ENCODE measurements around the gene C1orf141. TPM values are rescaled to one million over a fixed set of nuclear protein-coding genes. Genes with fewer than 3 reads are reported as not detected.
"Not testable (repeated sequence)": the region's sequence is repeated elsewhere in the genome, so short reads cannot be mapped to it uniquely, and the experiment has no call there.

The C1orf141 gene
- not detected in 2 replicates for total RNA-seq (2014; rRNA removed; shearing (Covaris generic))

GRCh38 chr1:67134695-67135094 lies at the start of gene C1orf141:
Gene C1orf141, minus strand, starts transcription at chr1:67134970. Its CDS starts 7,730 bp downstream, at chr1:67127240.
- no peak for DNase-seq (ENCODE audit: low read depth)

GRCh38 chr1:67175530-67176087 lies 40.8 kb upstream of the C1orf141 start:
- no peak for DNase-seq (ENCODE audit: low read depth)

GRCh38 chr1:67174716-67175284 lies 40.0 kb upstream of the C1orf141 start:
- DNase-seq (ENCODE audit: low read depth), result no peak

GRCh38 chr1:67173988-67174387 lies 39.2 kb upstream of the C1orf141 start:
- DNase-seq (ENCODE audit: low read depth), result no peak

GRCh38 chr1:67171978-67172377 lies 37.2 kb upstream of the C1orf141 start:
- DNase-seq (ENCODE audit: low read depth), result no peak

GRCh38 chr1:67171574-67171955 lies 36.8 kb upstream of the C1orf141 start:
- no peak for DNase-seq (ENCODE audit: low read depth)

- DNase-seq (ENCODE audit: low read depth), result no peak
Observed at GRCh38 chr1:67170751-67171573, 36.2 kb upstream of the C1orf141 start.

- DNase-seq (ENCODE audit: low read depth), result no peak
Observed at GRCh38 chr1:67169932-67170331, 35.2 kb upstream of the C1orf141 start.

- no peak for DNase-seq (ENCODE audit: low read depth)
Observed at GRCh38 chr1:67169496-67169895, 34.7 kb upstream of the C1orf141 start.

GRCh38 chr1:67166196-67166595 lies 31.4 kb upstream of the C1orf141 start, which contains the start of gene IL23R:
Gene IL23R, plus strand, starts transcription at chr1:67166454. Its CDS starts 1,667 bp downstream, at chr1:67168121.
- DNase-seq (ENCODE audit: low read depth), result no peak

- DNase-seq (ENCODE audit: low read depth), result no peak
Observed at GRCh38 chr1:67165468-67166041, 30.8 kb upstream of the C1orf141 start.

- peak; percentile 75 for DNase-seq (ENCODE audit: low read depth)
Observed at GRCh38 chr1:67162954-67163353, 28.2 kb upstream of the C1orf141 start.

GRCh38 chr1:67159233-67159632 lies 24.5 kb upstream of the C1orf141 start:
- DNase-seq (ENCODE audit: low read depth), result peak; percentile 6

GRCh38 chr1:67158401-67158800 lies 23.6 kb upstream of the C1orf141 start:
- DNase-seq (ENCODE audit: low read depth), result no peak

GRCh38 chr1:67150931-67151330 lies 16.2 kb upstream of the C1orf141 start:
- no peak for DNase-seq (ENCODE audit: low read depth)

- peak; percentile 80 for DNase-seq (ENCODE audit: low read depth)
Observed at GRCh38 chr1:67149179-67149770, 14.5 kb upstream of the C1orf141 start.

GRCh38 chr1:67148516-67149178 lies 13.9 kb upstream of the C1orf141 start:
- peak; percentile 37 for DNase-seq (ENCODE audit: low read depth)

GRCh38 chr1:67147973-67148372 lies 13.2 kb upstream of the C1orf141 start:
- not testable (repeated sequence) for DNase-seq (ENCODE audit: low read depth)

- no peak for DNase-seq (ENCODE audit: low read depth)
Observed at GRCh38 chr1:67146539-67146938, 11.8 kb upstream of the C1orf141 start.

- no peak for DNase-seq (ENCODE audit: low read depth)
Observed at GRCh38 chr1:67146101-67146500, 11.3 kb upstream of the C1orf141 start.

- DNase-seq (ENCODE audit: low read depth), result peak; percentile 7
Observed at GRCh38 chr1:67144696-67145095, 9.9 kb upstream of the C1orf141 start.

GRCh38 chr1:67143966-67144365 lies 9.2 kb upstream of the C1orf141 start:
- no peak for DNase-seq (ENCODE audit: low read depth)
